ENCODE measurements around the gene OR5B12.
"Not testable (repeated sequence)": the region's sequence is repeated elsewhere in the genome, so short reads cannot be mapped to it uniquely, and the experiment has no call there.

Gene OR5B12

DNA sequence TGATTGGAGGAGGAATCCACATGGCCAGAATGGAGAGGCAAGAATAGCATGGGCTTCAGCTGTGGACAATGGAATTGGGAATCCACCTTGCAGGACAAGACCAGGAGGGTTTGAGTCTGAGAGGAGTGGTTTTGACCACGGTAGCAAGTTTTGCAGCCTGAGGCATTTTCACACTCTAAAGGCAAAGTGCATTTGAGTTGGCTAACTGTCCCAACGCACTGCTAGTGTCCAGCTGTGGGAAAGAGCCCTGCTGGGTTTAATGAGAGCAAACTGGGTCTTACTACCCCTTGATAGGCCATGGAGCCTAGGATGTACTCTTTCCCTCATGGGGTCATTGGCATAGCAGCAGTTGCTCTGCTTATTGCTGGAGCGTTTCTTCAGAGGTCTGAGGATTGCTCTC lies 14.0 kb downstream of the OR5B12 start, which contains the start of gene OR5B2:
TSS of gene OR5B2 (minus strand) at position 101 of the 400 bp plus-strand sequence. CDS start 4,860 bp downstream, outside the sequence.
- H3K4me3 ChIP-seq (ENCODE audit: low read length), result no peak within 1 kb of the TSS
- DNase-seq (ENCODE audit: low read depth), result no peak
- TF ChIP-seq, protein P1, sequence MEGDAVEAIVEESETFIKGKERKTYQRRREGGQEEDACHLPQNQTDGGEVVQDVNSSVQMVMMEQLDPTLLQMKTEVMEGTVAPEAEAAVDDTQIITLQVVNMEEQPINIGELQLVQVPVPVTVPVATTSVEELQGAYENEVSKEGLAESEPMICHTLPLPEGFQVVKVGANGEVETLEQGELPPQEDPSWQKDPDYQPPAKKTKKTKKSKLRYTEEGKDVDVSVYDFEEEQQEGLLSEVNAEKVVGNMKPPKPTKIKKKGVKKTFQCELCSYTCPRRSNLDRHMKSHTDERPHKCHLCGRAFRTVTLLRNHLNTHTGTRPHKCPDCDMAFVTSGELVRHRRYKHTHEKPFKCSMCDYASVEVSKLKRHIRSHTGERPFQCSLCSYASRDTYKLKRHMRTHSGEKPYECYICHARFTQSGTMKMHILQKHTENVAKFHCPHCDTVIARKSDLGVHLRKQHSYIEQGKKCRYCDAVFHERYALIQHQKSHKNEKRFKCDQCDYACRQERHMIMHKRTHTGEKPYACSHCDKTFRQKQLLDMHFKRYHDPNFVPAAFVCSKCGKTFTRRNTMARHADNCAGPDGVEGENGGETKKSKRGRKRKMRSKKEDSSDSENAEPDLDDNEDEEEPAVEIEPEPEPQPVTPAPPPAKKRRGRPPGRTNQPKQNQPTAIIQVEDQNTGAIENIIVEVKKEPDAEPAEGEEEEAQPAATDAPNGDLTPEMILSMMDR (conservative IDR thresholded peaks at IDR 0.05; ENCODE audit: low read depth, low read length), result no peak

DNA sequence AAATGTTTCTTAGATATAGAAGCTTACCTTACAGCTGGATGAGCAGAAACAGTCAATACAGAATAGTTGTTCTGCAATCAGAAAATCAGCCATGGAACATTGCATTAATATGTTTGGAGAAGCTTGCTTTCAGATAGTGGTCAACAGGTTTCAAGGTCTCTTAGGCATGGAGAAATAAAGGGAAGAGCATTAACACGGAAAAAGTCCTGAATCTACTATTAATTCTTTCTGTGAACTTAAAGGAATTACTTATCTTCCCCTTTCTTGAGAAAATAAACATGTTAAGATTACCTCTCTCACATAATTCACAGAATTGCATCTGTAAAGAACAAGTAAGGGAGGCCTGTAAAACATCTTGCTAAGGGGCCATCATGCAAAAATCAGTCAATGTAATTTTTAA lies 35.3 kb downstream of the OR5B12 start, which contains the start of gene OR5B3:
TSS of gene OR5B3 (minus strand) at position 101 of the 400 bp plus-strand sequence. CDS start 3,465 bp downstream, outside the sequence.
- H3K4me3 ChIP-seq (ENCODE audit: low read length), result no peak within 1 kb of the TSS
- TF ChIP-seq, protein P1 (conservative IDR thresholded peaks at IDR 0.05; ENCODE audit: low read depth, low read length), result no peak

DNA sequence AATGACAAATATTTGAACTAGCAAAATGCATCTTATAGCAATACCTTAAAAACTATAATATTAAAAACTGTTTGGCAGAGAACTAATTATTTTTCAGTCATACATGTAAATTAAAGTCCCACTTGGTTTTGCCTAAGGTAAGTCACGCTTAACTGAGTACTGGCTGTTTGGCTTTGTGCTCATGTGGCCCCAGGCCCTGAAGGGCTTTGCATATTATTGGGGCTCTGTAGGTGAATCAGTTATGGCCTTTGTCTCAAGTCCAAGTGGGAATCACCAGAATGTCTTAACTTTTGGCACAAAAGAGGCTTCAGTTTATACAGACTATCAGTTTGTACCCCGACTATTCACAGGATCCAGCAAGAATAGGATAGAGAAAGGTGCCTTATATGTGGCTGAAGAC lies 42.4 kb downstream of the OR5B12 start:
- not testable (repeated sequence) for DNase-seq (ENCODE audit: low read depth); H3K4me3 ChIP-seq (ENCODE audit: low read length)

More for the DNA sequence above, 35.3 kb downstream of the OR5B12 start, which contains the start of gene OR5B3:
- no peak for DNase-seq (ENCODE audit: low read depth)

DNA sequence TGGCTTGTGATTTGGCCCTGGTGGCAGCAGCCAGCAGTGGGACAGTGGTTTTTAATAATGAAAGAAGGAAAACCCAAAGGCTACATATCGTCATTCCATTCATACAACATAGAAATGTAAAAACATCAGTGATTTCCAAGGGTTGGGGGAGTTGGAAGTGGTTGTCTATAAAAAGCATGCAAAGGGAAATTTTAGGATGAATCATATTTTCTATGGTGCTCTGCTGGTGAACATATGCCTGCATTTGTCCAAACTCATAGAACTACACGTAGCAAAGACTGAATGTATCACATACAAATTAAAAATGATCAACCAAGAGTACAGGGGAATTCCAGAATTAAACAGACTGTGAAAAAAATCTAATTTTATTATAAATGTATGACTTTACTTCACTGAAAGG lies 46.5 kb downstream of the OR5B12 start:
- no peak for DNase-seq (ENCODE audit: low read depth)
- H3K4me3 ChIP-seq (ENCODE audit: low read length), result no peak overlapping the region
- TF ChIP-seq, protein P1 (conservative IDR thresholded peaks at IDR 0.05; ENCODE audit: low read depth, low read length), result no peak

DNA sequence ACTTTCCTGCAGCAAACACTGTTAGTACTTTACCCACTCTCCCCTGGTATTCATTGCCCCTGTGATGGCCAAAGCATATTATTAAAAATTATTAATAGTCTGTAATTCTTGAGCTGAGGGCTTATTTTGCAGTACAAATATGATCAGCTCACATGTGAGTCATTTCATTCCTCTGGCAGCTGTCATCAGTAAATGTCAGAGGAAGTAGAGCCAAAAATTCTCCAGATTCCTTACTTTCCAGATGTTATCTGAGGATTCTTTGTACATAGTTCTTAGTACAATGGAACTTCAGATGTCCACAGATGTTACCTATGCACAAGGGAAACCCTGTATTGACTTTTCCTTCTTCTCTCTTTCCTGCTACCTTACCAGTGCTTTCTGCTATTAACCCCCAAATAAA lies 47.8 kb downstream of the OR5B12 start:
- H3K4me3 ChIP-seq (ENCODE audit: low read length), result no peak overlapping the region
- peak; percentile 51 for DNase-seq (ENCODE audit: low read depth)
- TF ChIP-seq, protein P1 (conservative IDR thresholded peaks at IDR 0.05; ENCODE audit: low read depth, low read length), result no peak

DNA sequence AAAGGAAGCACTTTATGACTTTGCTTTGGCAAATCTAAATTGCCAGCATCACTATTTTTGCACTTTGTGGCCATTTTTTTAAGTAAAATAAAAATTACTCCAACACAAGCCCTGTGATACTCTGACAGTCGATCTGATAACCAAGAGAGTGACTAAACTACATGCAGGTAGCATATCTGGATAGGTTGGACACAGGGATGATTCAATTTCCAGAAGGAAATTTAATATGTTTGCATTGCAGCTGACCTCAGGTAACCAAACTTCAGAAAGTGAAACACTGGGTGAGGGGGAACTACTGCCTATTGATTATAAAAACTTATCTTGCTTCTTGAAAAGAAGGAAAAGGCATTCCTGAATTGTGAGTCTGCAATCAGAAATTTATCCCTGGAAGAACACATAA lies 49.3 kb downstream of the OR5B12 start:
- no peak for DNase-seq (ENCODE audit: low read depth)
- TF ChIP-seq, protein P1 (conservative IDR thresholded peaks at IDR 0.05; ENCODE audit: low read depth, low read length), result no peak
- H3K4me3 ChIP-seq (ENCODE audit: low read length), result no peak overlapping the region

DNA sequence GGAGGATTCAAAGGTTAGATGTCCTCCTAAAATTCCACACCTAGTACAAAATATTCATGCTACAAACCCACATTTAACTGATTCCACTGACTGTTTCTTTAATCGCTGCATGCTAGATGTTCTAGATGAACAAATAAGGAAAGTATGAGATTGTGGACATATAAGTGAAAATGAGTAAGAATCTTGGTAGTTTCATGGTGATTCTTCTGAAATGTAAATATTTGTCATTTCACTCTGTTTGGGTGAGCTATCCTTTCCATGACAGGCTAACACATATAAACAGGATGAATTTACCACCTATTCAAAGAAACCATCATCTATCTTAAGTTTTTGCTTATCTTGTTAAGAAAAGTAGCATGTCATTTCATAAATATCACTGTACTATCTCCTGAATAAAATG lies 50.2 kb downstream of the OR5B12 start:
- TF ChIP-seq, protein P1 (conservative IDR thresholded peaks at IDR 0.05; ENCODE audit: low read depth, low read length), result no peak
- H3K4me3 ChIP-seq (ENCODE audit: low read length), result no peak overlapping the region
- DNase-seq (ENCODE audit: low read depth), result no peak
